Fibroblast of villous mesenchyme (primary cell): ENCODE measurements around the gene ARL6. TPM values are rescaled to one million over a fixed set of nuclear protein-coding genes. Genes with fewer than 3 reads are reported as not detected.

Source experiments
- DNase-seq: peaks from one replicate; pipeline ENCODE4 v3.0.0-alpha.2; 2010; ENCODE audit warnings: low read depth
- H3K4me3 ChIP-seq: 2 replicates; pipeline ENCODE4 v1.5.1; 2011; ENCODE audit warnings: low read depth, mild to moderate bottlenecking, low read length
- CTCF ChIP-seq: IDR thresholded peaks from 2 replicates; pipeline ENCODE4 v1.5.1; 2012; ENCODE audit warnings: low read depth, mild to moderate bottlenecking, low read length; ENCODE audit not compliant: insufficient read depth
- total RNA-seq: library from RNA; depleted of rRNA; stranded (reverse); fragments of >200 nt; gene quantifications from 2 replicates; pipeline ENCODE4 v1.2.3, GENCODE V29; 2012

The ARL6 gene
- total RNA-seq, 1 donor, result 17.3 TPM

GRCh38 chr3:97793420-97794019, 29.0 kb downstream of the ARL6 start:
- peak; percentile 72 for DNase-seq
- peak; percentile 81 for TF ChIP-seq CTCF
- H3K4me3 ChIP-seq, result no peak overlapping the region

- no peak overlapping the region for H3K4me3 ChIP-seq
Observed at GRCh38 chr3:97795951-97796350, 31.4 kb downstream of the ARL6 start.

GRCh38 chr3:97804471-97804870, 39.9 kb downstream of the ARL6 start:
- TF ChIP-seq CTCF, result no peak
- no peak overlapping the region for H3K4me3 ChIP-seq
- DNase-seq, result peak; percentile 18

More at GRCh38 chr3:97795951-97796350, 31.4 kb downstream of the ARL6 start:
- TF ChIP-seq CTCF, result no peak
- no peak for DNase-seq

GRCh38 chr3:97810779-97811390, 46.3 kb downstream of the ARL6 start:
- no peak overlapping the region for H3K4me3 ChIP-seq
- no peak for DNase-seq
- TF ChIP-seq CTCF, result no peak

GRCh38 chr3:97815149-97815917, 50.8 kb downstream of the ARL6 start:
- H3K4me3 ChIP-seq, result no peak overlapping the region
- DNase-seq, result no peak
- TF ChIP-seq CTCF, result no peak

- no peak for TF ChIP-seq CTCF
- no peak for DNase-seq
- H3K4me3 ChIP-seq, result no peak overlapping the region
Observed at GRCh38 chr3:97816811-97817210, 52.3 kb downstream of the ARL6 start.
